AG04450 (cell line): Measurements from ENCODE around the gene TAF3. TPM values are rescaled to one million over a fixed set of nuclear protein-coding genes. Genes with fewer than 3 reads are reported as not detected.

Source experiments
- CTCF ChIA-PET: fragments of 300-600, 350-600 bp; formaldehyde crosslinking; extraction: SDS; loops from one replicate; lab custom pipeline; 2022; ENCODE audit warnings: antibody characterized with exemption, inconsistent platforms; lab: Charles Lee
- POLR2A ChIA-PET: fragments of 350-600 bp; formaldehyde crosslinking; extraction: SDS; loops from one replicate; lab custom pipeline; 2021; ENCODE audit warnings: antibody characterized with exemption, inconsistent platforms; lab: Yijun Ruan, JAX
- DNase-seq: peaks from one replicate; pipeline ENCODE4 v3.0.0-alpha.2; 2011; ENCODE audit warnings: low read depth, low spot score
- H3K27ac ChIP-seq: one replicate; pipeline ENCODE4 v1.5.1; 2012; ENCODE audit warnings: low read depth, low read length, control low read depth
- H3K27me3 ChIP-seq: one replicate; pipeline ENCODE4 v1.6.0; 2012; ENCODE audit warnings: low read length; ENCODE audit not compliant: control insufficient read depth, insufficient read depth
- H3K4me3 ChIP-seq: 2 replicates; pipeline ENCODE4 v1.5.1; 2011; ENCODE audit warnings: mild to moderate bottlenecking, low read depth, low read length, control low read depth
- H3K9me3 ChIP-seq: 2 replicates; pipeline ENCODE4 v1.5.1; 2012; ENCODE audit warnings: low read length; ENCODE audit not compliant: control insufficient read depth, insufficient read depth
- polyA plus RNA-seq: library from polyadenylated mRNA; depleted of rRNA; stranded (reverse); fragments of >200 nt; gene quantifications from 2 replicates; pipeline ENCODE4 v1.2.3, GENCODE V29; 2011
- TF ChIP-seq, protein P1 (sequence below): IDR thresholded peaks from 2 replicates; pipeline ENCODE4 v1.5.1; 2011; ENCODE audit warnings: low read depth, low read length, control low read depth, inconsistent platforms

Gene TAF3
- polyA plus RNA-seq, 1 experiment, result 3.1 TPM

- TF ChIP-seq, protein P1, sequence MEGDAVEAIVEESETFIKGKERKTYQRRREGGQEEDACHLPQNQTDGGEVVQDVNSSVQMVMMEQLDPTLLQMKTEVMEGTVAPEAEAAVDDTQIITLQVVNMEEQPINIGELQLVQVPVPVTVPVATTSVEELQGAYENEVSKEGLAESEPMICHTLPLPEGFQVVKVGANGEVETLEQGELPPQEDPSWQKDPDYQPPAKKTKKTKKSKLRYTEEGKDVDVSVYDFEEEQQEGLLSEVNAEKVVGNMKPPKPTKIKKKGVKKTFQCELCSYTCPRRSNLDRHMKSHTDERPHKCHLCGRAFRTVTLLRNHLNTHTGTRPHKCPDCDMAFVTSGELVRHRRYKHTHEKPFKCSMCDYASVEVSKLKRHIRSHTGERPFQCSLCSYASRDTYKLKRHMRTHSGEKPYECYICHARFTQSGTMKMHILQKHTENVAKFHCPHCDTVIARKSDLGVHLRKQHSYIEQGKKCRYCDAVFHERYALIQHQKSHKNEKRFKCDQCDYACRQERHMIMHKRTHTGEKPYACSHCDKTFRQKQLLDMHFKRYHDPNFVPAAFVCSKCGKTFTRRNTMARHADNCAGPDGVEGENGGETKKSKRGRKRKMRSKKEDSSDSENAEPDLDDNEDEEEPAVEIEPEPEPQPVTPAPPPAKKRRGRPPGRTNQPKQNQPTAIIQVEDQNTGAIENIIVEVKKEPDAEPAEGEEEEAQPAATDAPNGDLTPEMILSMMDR, result no peak
- ChIA-PET CTCF (no interaction called here), POLR2A (no interaction called here)
Measured at GRCh38 chr10:7965457-7965856, 147.2 kb downstream of the TAF3 start.

GRCh38 chr10:7967035-7967434 is 148.7 kb downstream of the TAF3 start:
- ChIA-PET POLR2A (no interaction called here), CTCF (no interaction called here)
- H3K9me3 ChIP-seq, result no peaks in the 10 kb centered on the region

More at GRCh38 chr10:7965457-7965856, 147.2 kb downstream of the TAF3 start:
- Histone ChIP-seq H3K27me3 (no peaks in the 10 kb centered on the region), H3K27ac (no peak overlapping the region), H3K4me3 (no peak overlapping the region), H3K9me3 (no peaks in the 10 kb centered on the region)
- DNase-seq, result no peak

GRCh38 chr10:7968510-7969112 is 150.3 kb downstream of the TAF3 start:
- Histone ChIP-seq H3K27me3 (no peaks in the 10 kb centered on the region), H3K27ac (no peak overlapping the region), H3K4me3 (no peak overlapping the region), H3K9me3 (no peaks in the 10 kb centered on the region)
- POLR2A ChIA-PET, result no interaction called here
- CTCF ChIA-PET, result no interaction called here
- TF ChIP-seq, protein P1, result no peak
- no peak for DNase-seq

More at GRCh38 chr10:7967035-7967434, 148.7 kb downstream of the TAF3 start:
- TF ChIP-seq, protein P1, result no peak
- Histone ChIP-seq H3K27ac (no peak overlapping the region), H3K4me3 (no peak overlapping the region), H3K27me3 (no peaks in the 10 kb centered on the region)
- DNase-seq, result no peak

DNA sequence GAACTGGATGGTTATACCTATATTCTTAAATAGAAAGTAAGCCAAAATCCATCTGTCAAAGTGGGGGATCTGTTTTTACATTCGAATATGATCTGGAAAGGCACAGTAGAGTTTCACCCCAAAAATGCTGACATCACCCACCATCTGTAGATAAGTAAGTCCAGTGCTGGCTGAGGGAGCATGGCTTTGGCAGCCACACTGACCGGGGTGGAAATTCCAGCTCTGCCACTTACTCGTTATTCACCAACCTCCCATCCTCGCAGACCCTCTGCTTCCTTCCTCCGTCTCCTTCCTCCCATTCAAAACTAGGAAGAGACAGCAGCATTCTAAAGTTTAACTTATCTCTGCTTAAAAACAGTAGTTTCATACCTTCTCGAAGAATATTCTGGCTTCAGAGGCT is 151.3 kb downstream of the TAF3 start:
- TF ChIP-seq, protein P1, result no peak
- no peaks in the 10 kb centered on the region for H3K27me3 ChIP-seq
- no peak for DNase-seq
- POLR2A ChIA-PET, result no interaction called here
- H3K27ac ChIP-seq, result no peak overlapping the region
- no peaks in the 10 kb centered on the region for H3K9me3 ChIP-seq
- H3K4me3 ChIP-seq, result no peak overlapping the region
- CTCF ChIA-PET, result no interaction called here

DNA sequence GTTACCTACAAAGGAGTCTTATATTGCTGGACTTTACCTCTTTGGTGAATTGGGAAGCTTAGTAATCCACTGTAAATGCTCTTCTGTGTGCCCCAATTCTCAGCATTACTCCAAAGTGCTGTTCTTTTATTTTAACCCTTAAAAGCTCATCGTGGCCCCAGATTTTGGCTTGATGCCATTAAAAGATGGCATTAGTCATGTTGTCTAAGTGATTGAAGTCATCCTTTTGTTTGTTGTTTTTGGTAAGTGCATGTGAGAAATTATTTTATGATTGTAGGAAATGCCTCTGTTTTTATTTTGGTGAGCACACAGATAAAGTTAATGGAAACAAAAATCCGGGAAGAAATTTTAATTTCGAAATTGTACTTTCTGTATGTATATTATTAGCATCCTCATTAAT is 153.6 kb downstream of the TAF3 start:
- no peak for DNase-seq
- Histone ChIP-seq H3K9me3 (no peaks in the 10 kb centered on the region), H3K27me3 (no peaks in the 10 kb centered on the region), H3K4me3 (no peak overlapping the region), H3K27ac (no peak overlapping the region)
- POLR2A ChIA-PET, result interaction anchor here (0.6 kb wide), 1 partner anchor 11 kb away, joined by 3 read pairs; no protein-coding TSS in a partner anchor
- CTCF ChIA-PET, result no interaction called here
- TF ChIP-seq, protein P1, result no peak
